H1 (cell line): ENCODE measurements around the gene CRAT. TPM values are rescaled to one million over a fixed set of nuclear protein-coding genes. Genes with fewer than 3 reads are reported as not detected.
A peak's percentile ranks its signal among the peaks of the same experiment; 100 is the strongest.

ENCODE experiments used
- ASH2L ChIP-seq: fragments of 200-600, 300-600 bp; sonication (generic); IDR thresholded peaks from one replicate; pipeline ENCODE4 v1.7.1; 2017; ENCODE audit warnings: low read length
- ATF2 ChIP-seq: IDR thresholded peaks from 2 replicates; pipeline ENCODE4 v1.6.1; 2012; ENCODE audit warnings: low read length, inconsistent platforms
- BRCA1 ChIP-seq: IDR thresholded peaks from 2 replicates; pipeline ENCODE4 v1.6.1; 2012; ENCODE audit warnings: low read depth, low read length, improper control_type of control experiment
- CEBPB ChIP-seq: IDR thresholded peaks from 2 replicates; pipeline ENCODE4 v1.6.1; 2012; ENCODE audit warnings: low read depth, low read length
- CREB1 ChIP-seq: IDR thresholded peaks from 2 replicates; pipeline ENCODE4 v1.6.1; 2012; ENCODE audit warnings: inconsistent platforms
- CTCF ChIP-seq, 3 experiments: IDR thresholded peaks; 1 replicate in 2 of 3; 2 replicates in 1 of 3; pipeline versions ENCODE4 v1.5.1 to v1.6.1; 2011; ENCODE audit warnings: low read length in 3 of 3, mild to moderate bottlenecking in 3 of 3, inconsistent platforms in 2 of 3, low read depth in 1 of 3, moderate library complexity in 1 of 3; ENCODE audit not compliant: insufficient read depth in 1 of 3; ENCODE audit errors: control extremely low read depth in 1 of 3
- EGR1 ChIP-seq: IDR thresholded peaks from 2 replicates; pipeline ENCODE4 v1.6.1; 2011; ENCODE audit warnings: low read depth, low read length, borderline replicate concordance
- EZH2 ChIP-seq: fragments of 200-600 bp; sonication (generic); IDR thresholded peaks from 2 replicates; pipeline ENCODE4 v1.7.1; 2012; ENCODE audit warnings: low read depth, mild to moderate bottlenecking, moderate library complexity, low read length, inconsistent platforms; ENCODE audit not compliant: severe bottlenecking
- MAFK ChIP-seq: IDR thresholded peaks from 2 replicates; pipeline ENCODE4 v1.6.1; 2012; ENCODE audit warnings: low read depth, mild to moderate bottlenecking, improper control_type of control experiment, low read length
- MAX ChIP-seq: IDR thresholded peaks from 2 replicates; pipeline ENCODE4 v1.6.1; 2012; ENCODE audit warnings: inconsistent platforms
- NANOG ChIP-seq: IDR thresholded peaks from 2 replicates; pipeline ENCODE4 v1.6.1; 2011; ENCODE audit warnings: low read length, low read depth, mild to moderate bottlenecking, inconsistent platforms; ENCODE audit not compliant: insufficient read depth, poor library complexity, severe bottlenecking
- POLR2A ChIP-seq, 2 experiments: IDR thresholded peaks; 1 replicate in 1 of 2; 2 replicates in 1 of 2; pipeline ENCODE4 v1.6.1; 2011; ENCODE audit warnings: low read depth in 2 of 2, low read length in 2 of 2, mild to moderate bottlenecking in 2 of 2; ENCODE audit errors: control extremely low read depth in 1 of 2
- RFX5 ChIP-seq: IDR thresholded peaks from 2 replicates; pipeline ENCODE4 v1.6.1; 2011; ENCODE audit warnings: low read depth, low read length, improper control_type of control experiment, borderline replicate concordance
- RNF2 ChIP-seq: fragments of 200-900, 300-1000 bp; sonication (generic); IDR thresholded peaks from 2 replicates; pipeline ENCODE4 v1.7.1; 2016; ENCODE audit warnings: borderline replicate concordance, low read depth, mild to moderate bottlenecking, antibody characterized with exemption, low read length; ENCODE audit not compliant: poor library complexity, severe bottlenecking; ENCODE audit errors: missing control alignments
- RXRA ChIP-seq: IDR thresholded peaks from 2 replicates; pipeline ENCODE4 v1.6.1; 2011; ENCODE audit warnings: low read depth, mild to moderate bottlenecking, low read length, moderate library complexity; ENCODE audit not compliant: insufficient read depth
- TAF7 ChIP-seq: optimal IDR thresholded peaks from 2 replicates; pipeline ENCODE3; 2011; ENCODE audit warnings: low read depth, mild to moderate bottlenecking, inconsistent platforms, low read length, moderate library complexity, borderline replicate concordance
- TCF12 ChIP-seq: IDR thresholded peaks from 2 replicates; pipeline ENCODE4 v1.6.1; 2011; ENCODE audit warnings: low read depth, mild to moderate bottlenecking, low read length
- USF2 ChIP-seq: IDR thresholded peaks from 2 replicates; pipeline ENCODE4 v1.6.1; 2011; ENCODE audit warnings: low read length, improper control_type of control experiment
- ZNF274 ChIP-seq: IDR thresholded peaks from 2 replicates; pipeline ENCODE4 v1.7.0; 2012; ENCODE audit warnings: low read length, borderline replicate concordance; ENCODE audit errors: extremely low read depth
- polyA plus RNA-seq, 7 experiments: library from polyadenylated mRNA; depleted of rRNA in 3 of 7; stranded (reverse) in 5 of 7; unstranded in 2 of 7; fragments of >200 nt in 5 of 7; fragments of 200-250 nt in 2 of 7; gene quantifications; 1 replicate in 5 of 7; 2 replicates in 1 of 7; 4 replicates in 1 of 7; pipeline versions ENCODE4 v1.2.1 to v1.2.3, GENCODE V29; 2011 to 2013; ENCODE audit warnings: missing spikeins in 2 of 7, mixed read lengths in 2 of 7
- total RNA-seq: library from RNA; stranded (reverse); fragmentation: NEBNext Ultra II Directional; extraction: Animal tissue kit (Norgen Biotek cat#: 25700); gene quantifications from 2 replicates; pipeline ENCODE4 v1.2.1, GENCODE V29; 2021

Gene CRAT
- total and polyA plus RNA-seq, 2 of the 8 experiments (the other 6 are each of a cell fraction or from before 2014, with no cell fraction given) = 8.2 to 17.3 TPM

GRCh38 chr9:129111528-129112151 is 1.0 kb upstream of the CRAT start (continued):
- TF ChIP-seq CTCF (IDR thresholded peaks at IDR 0.05; ENCODE audit: control extremely low read depth in 1 of 3, insufficient read depth in 1 of 3, low read depth in 1 of 3, low read length in 3 of 3) (no peak), ATF2 (no peak), RNF2 (no peak), USF2 (no peak), CREB1 (no peak), RXRA (no peak), MAX (0 out of 2 replicates have a peak, but pooled peaks have one; percentile 29), TAF7 (peak; percentile 12), CEBPB (no peak), EZH2 (no peak), NANOG (no peak), RFX5 (no peak), ZNF274 (no peak), ASH2L (peak; percentile 83), TCF12 (no peak), MAFK (no peak), EGR1 (no peak), POLR2A (IDR thresholded peaks at IDR 0.05; ENCODE audit: control extremely low read depth in 1 of 2, low read depth in 2 of 2, low read length in 2 of 2) (peak in 1 of 2 experiments; percentile 70; a peak in 1 of 3 replicates), BRCA1 (no peak)
